ENCODE measurements around the gene CALML3.

CALML3 gene

GRCh38 chr10:5525561-5526341 is 990 bp downstream of the CALML3 start:
- DNase-seq (ENCODE audit: low read depth in 3 of 3): no peak

GRCh38 chr10:5526691-5527331 is 2.0 kb downstream of the CALML3 start:
- DNase-seq (ENCODE audit: low read depth in 3 of 3): no peak

GRCh38 chr10:5527332-5528200 is 2.8 kb downstream of the CALML3 start:
- no peak for DNase-seq (ENCODE audit: low read depth in 3 of 3)

DNA sequence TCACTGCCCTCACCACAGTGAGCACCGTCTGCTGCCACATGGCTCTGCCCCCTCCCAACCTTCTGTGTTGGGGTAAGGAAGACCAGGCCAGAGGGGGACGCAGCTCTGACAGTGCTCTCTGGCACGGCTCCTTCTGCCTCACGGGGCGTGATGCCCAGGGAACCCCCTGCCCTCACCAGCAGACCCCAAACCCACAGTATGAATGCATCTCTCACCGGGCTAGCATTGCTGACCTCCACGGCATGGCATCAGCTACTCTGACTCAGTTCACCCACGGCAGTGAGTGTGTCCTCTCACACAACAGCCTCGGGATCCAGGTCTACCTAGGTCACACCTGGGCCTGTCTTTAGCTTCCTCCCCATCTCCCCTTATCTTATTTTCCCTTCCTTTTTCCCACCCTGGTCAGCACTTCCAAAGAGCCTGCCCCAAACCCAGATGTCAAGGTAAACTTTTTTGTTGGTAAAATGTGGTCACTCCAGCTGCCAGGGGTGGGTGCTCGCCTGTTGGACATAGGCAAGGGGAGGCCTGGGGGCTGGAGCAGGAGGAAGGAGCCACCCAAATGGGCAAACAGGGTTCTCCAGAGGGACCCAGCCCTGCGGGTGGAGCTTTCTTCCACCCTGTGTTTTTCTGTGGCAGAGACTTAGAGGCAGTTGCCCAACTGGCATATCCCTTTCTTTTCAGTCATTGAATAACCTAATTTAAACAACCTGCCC is 4.4 kb downstream of the CALML3 start:
- no peak for DNase-seq (ENCODE audit: low read depth in 3 of 3)

GRCh38 chr10:5529702-5530411 is 5.1 kb downstream of the CALML3 start:
- no peak for DNase-seq (ENCODE audit: low read depth in 3 of 3)

DNA sequence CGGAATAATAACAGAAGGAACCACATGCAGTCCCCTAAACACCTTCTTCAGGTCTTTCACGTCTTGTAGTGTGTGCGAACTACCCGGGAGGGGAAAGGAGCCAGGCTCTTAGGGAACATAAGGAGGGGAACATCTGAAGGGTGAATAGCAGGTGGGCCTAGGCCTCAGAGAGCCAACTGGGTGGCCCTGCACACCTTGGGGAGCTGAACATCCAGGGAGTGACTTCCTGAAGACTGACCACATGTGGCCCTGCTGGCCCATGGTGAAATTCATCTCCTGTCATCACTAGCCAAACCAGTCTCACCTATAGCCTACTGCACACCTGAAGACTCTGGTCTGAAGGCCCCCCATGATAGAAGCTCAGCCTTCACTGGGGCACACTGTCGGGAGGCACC is 5.6 kb downstream of the CALML3 start:
- no peak for DNase-seq (ENCODE audit: low read depth in 3 of 3)

DNA sequence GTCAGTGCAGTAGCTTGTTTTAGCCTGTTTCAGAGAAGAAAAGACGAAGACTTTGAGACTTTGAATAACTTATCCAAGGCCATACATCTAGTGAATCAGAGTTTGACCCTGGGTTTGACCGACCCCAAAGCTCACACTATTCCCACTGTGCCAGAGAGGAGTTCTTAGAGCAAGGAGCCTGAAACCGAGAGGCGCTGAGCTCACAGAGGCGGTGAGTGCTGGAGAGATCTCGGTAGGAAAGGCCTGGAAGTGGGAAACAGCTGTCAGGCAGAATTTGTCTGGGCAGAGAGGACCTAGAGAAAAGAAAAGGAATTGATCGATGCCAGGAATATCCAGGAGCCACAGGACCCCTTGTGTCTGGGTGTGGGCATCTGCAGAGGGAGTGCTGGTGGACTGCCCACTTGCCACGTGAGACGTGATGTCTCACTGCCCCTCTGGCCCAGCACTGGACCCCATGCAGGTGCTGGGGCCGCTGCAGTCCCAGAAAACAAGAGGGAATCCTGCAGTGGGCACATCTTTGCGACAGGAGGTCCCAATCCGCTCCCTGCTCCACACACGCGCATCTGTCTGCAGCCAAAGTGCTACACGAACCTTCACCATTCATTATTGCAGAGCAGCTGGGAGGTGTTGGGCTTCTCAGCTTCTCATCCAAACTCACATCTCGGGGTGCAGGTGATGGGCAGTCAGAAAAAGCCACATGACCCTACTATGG is 6.2 kb downstream of the CALML3 start:
- no peak for DNase-seq (ENCODE audit: low read depth in 3 of 3)

- DNase-seq (ENCODE audit: low read depth in 3 of 3): no peak
These were observed 7.0 kb downstream of the CALML3 start for GRCh38 chr10:5531558-5532306.

DNA sequence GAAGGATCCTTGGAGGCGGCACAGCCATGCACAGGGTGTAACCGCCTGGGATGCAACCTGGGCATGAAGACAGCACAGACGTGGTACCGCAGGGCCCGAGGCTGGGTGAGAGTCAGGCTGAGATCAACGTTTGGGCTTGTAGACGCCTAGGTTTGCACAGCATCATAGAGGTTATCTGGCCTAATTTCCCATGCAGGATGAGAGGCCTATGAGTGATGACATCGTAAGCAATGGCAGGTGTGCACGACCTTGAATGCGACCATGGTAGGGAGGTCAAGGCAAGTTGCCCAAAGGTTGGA is 7.5 kb downstream of the CALML3 start:
- DNase-seq (ENCODE audit: low read depth in 3 of 3): no peak

- no peak for DNase-seq (ENCODE audit: low read depth in 3 of 3)
These were observed 7.9 kb downstream of the CALML3 start for GRCh38 chr10:5532618-5533097.

DNA sequence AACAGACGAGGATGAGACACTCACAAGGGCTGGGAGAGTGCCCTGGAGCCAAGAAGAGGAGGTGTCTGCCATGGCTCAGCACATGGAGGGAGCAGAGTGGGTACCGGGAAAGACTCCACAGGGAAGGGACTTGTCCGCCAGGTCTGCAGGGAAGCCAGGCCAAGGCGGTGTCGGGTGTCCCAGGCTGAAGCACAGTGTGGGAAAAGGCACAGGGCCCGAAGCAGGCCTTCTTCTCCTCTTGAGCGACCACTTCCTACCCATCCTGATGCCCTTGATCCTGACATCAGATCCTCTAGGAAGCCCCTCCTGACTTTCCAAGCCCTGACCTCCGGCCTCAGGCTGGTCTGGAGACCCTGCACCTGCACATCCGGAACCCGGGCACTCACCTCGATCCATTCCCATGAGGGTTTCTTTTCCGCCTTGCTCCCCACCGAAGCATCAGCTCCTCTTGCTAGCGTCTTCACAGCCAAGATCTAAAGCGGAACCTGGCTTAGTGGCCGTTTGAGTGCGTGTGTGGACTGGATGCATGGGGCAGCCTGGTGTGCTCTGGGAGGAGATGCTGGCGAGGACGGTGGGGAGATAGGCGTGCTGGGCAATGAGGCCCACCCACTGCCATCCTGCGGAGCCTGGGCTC is 8.5 kb downstream of the CALML3 start:
- DNase-seq (ENCODE audit: low read depth in 3 of 3): no peak

DNA sequence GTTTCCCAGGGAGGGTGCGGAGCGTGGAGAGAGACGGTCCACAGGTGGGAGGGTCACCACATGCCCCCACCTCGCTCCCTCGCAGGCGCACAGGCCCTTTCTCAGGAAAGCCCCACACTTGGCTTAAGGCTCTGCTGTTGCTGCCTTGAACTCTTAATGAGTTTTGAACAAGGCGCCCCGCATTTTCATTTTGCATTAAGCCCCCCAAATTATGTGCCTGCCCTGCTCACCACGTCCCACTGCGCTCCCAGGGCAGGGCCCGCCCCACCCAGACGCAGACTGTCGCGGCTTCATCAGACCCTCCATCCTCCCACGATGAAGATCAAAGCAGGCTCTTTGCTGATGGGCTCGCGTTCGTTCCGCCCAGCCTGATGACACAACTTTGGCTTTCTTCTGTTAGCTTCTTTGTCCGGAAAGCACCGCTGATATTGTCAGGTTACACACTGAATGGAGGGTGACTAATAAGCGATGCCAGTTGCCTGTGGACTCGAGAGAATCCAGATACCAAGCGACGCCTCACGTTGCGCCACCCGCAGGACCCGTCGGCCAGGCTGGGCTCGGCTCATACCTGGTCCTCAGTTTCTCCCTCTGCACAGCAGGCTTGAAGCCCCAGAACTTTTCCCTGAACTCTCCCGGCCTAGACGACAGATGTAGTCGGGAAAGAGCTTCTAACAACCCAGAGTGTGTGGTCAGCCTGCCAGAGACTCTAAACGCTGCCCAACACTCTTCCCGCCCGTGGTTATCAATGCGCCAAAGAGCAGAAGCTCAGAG is 9.5 kb downstream of the CALML3 start:
- DNase-seq (ENCODE audit: low read depth in 3 of 3): no peak

- no peak for DNase-seq (ENCODE audit: low read depth in 3 of 3)
These were observed 10.4 kb downstream of the CALML3 start for GRCh38 chr10:5534880-5535856.

DNA sequence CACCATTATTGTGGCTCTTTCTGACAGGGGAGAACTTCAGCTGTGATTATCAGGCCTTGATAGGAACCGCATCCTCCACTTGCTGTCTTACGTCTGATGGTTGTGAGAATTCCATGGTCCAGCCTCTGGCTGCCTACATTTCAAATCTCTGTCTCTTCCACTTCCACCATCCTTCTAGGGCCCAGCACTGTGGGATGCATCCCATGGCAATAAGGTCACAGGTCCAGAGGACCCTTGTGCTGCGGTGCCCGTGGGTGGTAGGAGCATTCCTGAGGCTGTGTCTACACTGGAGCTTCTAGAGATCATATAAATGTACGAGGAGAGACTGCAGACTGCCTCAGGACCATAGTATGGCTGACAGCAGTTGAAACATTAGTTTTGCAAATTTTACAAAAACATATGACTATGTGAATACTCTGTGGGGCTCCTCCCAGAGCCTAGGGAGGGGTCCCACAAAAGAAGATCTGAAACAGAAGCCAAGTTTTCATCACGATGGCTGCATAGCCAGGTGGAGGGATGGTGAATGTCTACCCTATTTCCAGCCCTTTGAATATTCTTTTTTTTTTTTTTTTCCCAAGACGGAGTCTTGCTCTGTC is 11.8 kb downstream of the CALML3 start:
- no peak for DNase-seq (ENCODE audit: low read depth in 3 of 3)

- DNase-seq (ENCODE audit: low read depth in 3 of 3): no peak
These were observed 12.9 kb downstream of the CALML3 start for GRCh38 chr10:5537684-5538083.

DNA sequence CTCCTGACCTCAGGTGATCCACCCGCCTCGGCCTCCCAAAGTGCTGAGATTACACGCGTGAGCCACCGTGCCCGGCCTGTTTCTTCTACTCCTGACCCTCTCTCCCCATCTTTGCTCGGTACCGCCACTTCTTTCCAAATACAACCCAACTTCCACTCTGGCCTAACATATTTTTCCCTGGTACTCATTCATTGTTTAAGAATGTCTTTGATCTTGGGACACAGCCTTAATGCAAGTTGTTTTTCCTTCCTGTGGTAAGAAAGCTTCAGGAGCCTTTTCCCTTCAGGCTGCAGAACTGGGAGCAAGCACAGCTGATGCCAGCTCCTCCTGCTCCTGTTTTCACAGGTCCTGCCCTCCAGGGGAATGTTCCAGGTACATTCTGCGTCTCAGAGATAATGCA is 13.7 kb downstream of the CALML3 start:
- DNase-seq (ENCODE audit: low read depth in 3 of 3): no peak

Measured in stimulated activated CD4-positive, alpha-beta T cell treated with anti-CD3 and anti-CD28 coated beads, TNF-alpha, amount 100 ng/mL, for 4 hours (primary cell).